ENCODE results near the gene XYLT1.

DNA sequence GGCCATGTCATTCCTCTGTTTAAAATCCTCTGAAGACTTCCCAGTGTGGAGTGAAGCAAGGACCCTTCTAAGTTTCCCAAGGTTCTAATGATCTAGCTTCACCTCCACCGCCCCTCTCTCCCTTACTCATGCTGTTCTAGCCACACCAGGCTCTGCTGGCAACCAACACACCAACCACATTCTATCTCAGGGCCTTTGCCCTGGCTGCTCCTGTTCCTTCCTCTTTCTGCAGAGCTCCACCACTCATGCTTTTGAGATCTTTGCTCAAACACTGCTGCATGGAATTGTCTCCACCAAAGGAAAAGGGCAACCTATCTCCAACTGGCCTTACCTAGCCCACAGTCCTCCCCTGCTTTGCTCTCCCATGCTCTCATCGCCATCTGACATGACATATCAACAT lies 128.7 kb downstream of the XYLT1 start:
- TF ChIP-seq EZH2 (IDR thresholded peaks at IDR 0.05), result no peak
- TF ChIP-seq POLR2AphosphoS5 (IDR thresholded peaks at IDR 0.05; ENCODE audit: borderline replicate concordance, low read depth, low read length), result no peak

Measured in SK-N-MC (cell line).